HG02981 (cell line): ENCODE results near the gene CHEK1.

Source experiments
- ATAC-seq: cut with Tn5 transposase; IDR thresholded peaks from one replicate; pipeline ENCODE4 v1.9.1; 2021; ENCODE audit warnings: mild to moderate bottlenecking, moderate library complexity; ENCODE audit not compliant: unreplicated experiment

The CHEK1 gene

DNA sequence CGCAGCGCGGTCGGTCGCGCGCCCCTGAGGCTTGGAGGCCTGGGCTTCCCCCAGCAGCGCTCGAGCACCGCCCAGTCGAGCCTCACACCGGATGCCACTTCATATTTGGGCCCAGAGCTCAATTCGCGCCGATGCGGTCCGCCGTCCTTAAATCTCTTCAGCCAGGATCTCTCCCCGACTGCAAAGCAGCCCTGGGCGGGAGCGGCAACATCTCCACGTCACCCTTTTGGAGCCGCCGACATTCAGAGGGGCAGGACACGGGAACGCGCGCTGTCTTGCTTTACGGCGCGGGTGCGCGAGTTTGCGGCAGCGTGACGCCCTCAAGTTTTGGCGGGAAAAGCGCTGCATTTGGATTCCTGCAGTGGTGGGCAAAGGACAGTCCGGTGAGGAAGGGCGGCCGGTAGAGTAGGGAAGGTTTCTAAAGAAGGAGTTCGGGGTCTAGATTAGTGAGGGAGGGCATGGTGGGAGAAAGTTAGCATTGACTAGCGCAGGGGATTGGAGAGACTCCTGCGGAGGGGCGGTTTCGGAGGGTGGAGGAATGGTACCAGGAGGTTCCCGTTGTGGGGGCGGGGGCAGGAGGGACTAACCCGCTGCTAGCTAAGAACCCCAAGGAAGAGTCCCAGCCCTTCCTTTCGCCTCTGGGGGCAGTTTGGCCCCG is 796 bp downstream of the CHEK1 start:
- ATAC-seq: peak; percentile 80

DNA sequence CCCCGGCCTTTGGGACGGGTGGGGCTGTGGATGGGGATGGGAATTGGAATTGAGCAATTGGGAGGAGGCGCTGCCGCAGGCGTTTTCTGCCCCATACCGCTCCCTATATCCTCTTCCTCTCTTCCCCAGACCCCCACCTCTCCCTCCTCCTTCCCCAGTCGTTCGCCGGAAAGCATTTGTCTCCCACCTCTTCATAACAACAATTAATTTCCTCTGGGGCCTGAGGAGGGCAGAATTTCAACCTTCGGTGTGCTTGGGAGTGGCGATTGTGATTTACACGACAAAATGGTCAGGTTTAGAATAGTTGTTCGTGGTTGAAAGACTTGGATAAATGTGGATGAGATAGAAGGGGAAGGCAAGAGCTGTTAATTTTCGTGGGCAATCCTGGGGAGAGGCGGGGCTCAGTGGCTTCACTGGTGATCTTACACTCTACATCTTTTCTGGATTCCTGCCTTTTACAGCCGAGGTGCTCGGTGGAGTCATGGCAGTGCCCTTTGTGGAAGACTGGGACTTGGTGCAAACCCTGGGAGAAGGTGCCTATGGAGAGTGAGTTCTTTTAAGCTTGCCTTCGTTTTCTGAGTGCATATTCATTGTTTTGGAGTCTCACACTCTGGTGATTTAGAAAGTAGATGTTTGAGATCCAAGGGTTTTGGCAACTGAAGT is 1.5 kb downstream of the CHEK1 start:
- peak; percentile 49 for ATAC-seq

DNA sequence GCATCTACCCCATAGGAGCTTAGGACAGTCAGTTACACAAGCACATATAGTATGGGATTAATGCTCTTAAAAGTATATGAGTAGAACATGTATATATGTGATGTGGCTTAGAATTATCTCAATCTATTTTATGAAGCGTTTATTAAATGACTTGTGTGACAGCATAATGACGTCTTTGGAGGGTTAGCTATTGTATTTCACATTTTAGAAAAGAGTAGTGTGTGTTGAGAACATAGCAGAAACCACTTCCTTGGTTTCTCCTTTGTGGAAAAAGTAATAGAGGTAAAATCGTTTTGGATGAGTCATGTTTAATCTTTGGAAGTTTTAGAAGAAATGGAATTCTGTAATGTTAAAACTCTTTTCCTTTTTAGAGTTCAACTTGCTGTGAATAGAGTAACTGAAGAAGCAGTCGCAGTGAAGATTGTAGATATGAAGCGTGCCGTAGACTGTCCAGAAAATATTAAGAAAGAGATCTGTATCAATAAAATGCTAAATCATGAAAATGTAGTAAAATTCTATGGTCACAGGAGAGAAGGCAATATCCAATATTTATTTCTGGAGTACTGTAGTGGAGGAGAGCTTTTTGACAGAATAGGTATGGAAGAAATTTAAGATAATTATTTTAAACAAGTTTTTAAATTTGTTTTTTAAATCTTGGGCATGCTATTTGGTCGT is 2.4 kb downstream of the CHEK1 start:
- ATAC-seq: no peak

DNA sequence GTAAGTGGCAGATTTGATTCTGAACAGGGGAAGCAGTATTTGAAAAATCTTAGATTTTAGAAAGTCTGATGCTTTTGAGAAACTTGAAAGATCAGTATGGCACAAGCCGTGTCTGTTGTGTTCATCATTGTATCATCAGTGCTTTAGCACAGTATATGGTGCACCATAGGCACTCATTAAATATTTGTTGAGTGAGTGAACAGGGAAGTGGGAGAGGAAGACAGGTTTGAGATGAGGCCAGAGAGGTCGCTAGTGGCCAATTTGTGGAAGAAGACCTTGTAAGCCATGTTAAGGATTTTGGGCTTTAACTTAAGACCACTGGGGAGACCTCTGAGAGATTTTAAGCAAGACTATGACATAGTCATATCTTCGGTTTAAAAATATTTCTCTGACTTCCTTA is 12.9 kb downstream of the CHEK1 start:
- ATAC-seq: no peak

DNA sequence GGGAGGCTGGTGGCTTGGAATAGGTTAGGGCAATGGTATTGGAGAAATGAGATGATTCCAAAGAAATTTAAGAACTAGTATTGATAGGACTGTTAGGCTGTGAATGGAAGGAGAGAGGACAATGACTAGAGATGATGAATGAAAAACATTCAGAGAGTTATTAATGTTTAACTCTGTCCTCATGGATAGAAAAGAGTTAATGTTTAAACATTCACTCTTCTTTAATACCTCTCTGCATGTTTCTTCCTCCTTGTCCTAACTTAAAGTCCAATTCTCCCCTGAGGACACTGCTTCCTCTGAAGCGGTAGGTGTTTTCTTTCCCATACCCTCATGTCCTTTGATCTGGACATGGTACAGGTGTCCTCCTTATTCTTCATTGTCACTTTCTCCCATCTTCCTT is 13.4 kb downstream of the CHEK1 start:
- no peak for ATAC-seq

DNA sequence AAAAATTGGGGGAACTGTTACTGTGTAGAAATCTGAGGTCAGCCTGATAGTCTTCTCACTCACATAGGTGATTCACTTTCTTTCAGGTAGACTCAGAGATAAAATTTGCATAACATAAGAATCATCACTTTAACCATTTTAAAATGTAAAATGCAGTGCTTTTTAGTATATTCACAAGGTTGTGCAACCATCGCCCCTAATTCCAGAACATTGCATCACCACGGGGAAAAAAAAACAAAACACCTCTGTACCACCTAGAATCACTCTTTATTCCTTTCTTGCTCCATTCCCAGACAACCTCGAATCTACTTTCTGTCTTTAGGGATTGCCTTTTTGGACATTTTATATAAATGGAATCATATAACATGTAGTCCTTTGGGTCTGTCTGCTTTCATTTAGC is 20.9 kb downstream of the CHEK1 start:
- ATAC-seq: no peak

DNA sequence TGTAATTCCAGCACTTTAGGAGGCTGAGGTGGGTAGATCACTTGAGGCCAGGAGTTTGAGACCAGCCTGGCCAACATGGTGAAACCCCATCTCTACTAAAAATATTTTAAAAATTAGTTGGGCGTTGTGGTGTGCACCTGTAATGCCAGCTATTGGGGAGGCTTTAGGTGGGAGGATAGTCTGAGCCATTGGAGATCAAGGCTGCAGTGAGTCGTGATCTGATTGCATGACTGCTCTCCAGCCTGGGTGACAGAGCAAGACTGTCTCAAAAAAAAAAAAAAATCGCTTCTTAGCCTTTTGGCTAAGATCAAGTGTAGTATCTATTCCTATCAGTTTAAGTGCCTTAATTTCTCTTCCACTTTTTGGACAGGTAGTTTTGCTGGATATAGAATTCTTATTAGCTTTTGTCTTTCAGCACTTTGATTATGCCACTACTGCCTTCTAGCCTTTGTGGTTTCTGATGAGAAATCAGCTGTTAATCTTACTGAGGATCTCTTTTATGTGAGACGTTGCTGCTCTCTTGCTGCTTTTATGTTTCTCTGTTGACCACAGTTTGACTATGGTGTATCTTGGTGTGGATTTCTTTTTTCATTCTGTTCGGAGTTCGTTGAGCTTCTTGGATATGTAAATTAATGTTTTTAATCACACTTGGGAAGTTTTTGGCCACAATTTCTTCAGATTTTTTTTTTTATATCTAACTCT is 24.7 kb downstream of the CHEK1 start:
- ATAC-seq: no peak

DNA sequence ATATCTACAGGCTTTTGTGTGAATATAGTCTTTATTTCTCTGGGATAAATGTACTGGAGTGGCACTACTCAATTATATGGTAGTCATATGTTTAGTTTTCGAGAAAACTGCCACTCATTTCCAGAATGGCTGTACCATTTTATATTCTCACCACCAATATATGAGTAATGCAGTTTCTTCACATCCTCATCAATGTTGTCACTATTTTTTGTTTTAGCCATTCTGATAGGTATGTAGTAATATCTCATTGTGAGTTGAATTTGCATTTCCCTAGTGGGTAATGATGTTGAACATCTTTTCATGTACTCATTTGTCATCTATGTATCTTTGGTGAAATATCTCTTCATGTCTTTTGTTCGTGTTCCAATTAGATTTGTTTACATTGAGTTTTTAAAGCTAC is 37.7 kb downstream of the CHEK1 start:
- ATAC-seq: no peak

DNA sequence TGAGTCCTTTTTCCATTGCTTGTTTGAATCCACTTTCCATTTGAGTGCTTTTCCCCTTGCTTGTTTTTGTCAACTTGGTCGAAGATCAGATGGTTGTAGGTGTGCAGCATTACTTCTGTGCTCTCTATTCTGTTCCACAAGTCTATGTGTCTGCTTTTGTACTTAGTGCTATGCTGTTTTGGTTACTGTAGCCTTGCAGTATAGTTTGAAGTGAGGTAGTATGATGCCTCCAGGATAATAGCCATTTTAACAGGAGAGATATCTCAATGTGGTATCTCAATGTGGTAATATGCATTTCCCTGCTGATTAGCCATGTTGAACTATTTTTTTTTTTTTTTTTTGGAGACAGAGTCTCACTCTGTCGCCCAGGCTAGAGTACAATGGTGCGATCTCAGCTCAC is 38.9 kb downstream of the CHEK1 start:
- ATAC-seq: no peak

DNA sequence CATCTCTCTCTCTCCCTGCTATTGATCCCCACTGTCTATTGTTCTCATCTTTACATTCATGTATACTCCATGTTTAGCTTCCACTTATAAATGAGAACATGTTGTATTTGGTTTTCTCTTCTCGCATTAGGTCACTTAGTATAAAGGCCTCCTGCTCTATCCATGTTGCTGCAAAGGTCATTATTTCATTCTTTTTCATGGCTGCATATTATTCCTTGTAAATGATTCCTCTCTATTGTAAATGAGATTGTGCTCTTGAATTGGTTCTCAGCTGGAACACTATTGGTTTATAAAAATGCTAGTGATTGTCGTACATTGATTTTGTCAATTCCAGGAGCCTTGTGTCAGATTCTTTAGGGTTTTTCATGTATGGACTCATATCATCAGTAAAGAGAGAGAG is 42.2 kb downstream of the CHEK1 start:
- ATAC-seq: no peak

DNA sequence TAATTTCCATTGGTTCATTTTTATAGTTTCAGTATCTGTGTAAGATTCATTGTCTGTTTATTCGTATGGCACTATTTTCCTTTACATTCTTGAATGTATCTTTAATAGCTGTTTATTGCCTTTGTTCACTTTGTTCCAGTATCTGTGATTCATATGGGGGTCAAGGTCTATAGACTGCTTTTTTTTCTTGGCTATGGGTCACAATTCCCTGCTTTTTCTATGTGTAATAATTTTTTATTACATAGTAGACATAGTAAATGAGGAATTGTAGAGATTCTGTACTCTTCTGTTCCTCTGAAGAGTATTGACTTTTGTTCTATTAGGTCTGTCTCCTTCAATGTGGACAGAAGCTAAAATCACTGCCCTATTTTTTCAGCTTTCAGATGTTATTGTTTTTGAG is 45.2 kb downstream of the CHEK1 start:
- no peak for ATAC-seq

DNA sequence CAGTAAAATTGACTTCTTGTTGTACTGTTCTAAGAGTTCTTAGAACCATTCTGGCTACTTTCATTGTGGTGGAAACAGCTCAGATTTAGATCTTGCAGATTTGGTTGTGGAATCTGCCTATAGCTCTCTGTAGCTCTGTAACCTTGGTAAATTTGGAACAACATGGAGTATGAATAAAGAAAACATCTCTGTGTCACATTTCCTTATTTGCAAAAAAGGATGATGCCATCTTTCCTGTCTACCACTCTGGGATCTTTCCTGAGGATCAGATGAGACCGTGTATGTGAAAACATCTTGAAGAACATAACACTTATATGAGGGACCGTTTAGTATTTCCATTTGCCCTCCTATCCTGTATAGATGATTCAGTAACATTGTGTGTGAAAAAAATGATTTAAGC is 46.6 kb downstream of the CHEK1 start:
- no peak for ATAC-seq

DNA sequence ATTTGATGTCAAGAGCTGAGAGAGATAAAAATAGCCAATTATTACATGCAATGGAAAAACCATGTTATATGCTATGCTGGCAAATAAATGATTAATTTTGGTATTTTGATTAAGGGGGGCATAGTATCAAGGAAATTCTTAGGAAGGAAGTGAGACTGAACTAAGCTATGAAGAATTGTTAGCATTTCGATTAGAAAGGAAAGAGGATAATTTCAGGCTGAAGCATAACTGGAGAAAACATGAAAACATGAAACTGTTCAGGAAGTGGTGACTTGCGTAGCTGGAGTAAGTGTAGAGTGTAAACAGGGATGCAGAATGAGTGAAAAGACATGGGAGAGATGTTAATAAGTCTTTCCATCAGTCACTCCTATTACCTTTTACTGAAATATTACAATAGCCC is 49.2 kb downstream of the CHEK1 start:
- ATAC-seq: no peak

DNA sequence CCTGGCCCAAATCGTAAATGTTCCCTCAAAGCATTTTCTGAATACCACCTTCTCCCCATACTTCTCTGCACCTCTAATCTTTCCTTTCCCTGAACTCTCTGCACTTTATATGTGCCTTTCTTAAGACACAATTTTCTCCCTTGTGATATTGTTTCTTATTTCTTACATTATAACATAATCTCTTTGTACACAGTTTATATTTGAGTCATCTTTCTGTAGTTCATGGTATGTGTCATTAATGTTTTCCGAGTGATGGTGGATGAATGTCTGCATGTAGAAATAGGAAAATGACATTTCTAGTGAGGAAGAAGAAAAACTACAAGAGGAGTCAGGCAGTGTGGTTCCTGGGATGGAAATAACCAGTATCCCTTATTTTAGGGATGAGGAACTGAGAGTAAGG is 50.2 kb downstream of the CHEK1 start:
- no peak for ATAC-seq

DNA sequence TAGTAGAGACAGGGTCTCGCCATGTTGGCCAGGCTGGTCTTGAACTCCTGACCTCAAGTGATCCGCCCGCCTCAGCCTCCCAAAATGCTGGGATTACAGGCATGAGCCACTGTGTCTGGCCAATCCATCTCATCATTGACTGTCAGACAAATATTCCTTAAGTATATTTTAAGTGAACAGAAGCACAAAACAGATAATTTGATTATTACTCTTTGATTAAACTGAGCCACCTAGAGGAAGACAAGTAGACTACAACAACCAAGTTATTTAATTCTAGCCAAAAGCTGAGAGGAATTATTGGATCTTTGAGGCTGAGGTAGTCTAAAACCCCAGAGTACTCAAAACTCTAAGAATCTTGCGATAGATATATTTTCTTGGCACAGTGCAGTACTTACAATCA is 54.4 kb downstream of the CHEK1 start:
- ATAC-seq: no peak

DNA sequence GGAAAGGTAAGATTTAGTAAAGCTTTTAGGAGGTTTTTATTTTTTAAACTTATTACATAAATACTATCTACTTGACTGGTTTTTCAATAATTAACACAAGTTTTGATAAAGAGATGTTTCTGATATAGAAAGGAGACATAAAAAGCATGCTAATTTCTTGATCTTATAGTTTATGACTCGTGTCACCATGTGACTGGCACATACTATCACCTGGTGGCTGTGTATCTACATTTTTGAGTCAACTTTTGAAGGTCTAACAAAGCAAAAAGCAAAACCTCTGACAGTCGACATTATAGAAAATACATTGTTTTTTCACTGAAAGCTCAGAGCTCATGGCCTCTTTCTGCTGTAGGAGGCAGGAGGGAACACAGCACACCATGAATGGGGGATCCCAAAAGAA is 54.9 kb downstream of the CHEK1 start:
- no peak for ATAC-seq

DNA sequence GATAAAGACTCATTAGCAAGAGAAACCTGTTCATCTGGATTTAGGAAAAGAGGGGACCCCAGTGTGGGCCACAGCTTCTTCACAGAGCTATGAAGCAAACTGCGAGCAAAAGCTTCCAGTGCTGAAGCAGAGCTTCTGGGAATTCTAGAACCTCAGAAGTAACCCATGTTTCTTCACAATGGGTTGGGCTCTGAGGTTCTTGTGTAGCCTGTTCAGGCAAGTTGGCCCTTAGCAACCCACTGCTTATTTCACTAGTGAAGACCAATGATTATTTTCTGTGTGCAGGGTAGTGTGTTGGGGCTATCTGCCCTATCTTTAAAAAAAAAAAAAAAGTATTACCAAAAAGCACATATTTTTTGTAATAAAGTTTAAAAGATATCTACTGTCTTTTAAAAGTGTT is 55.8 kb downstream of the CHEK1 start, which contains the start of gene ACRV1:
Gene ACRV1 (minus strand): TSS at position 101 of the 400 bp plus-strand sequence. CDS start 67 bp downstream, at position 34.
- ATAC-seq: no peak

DNA sequence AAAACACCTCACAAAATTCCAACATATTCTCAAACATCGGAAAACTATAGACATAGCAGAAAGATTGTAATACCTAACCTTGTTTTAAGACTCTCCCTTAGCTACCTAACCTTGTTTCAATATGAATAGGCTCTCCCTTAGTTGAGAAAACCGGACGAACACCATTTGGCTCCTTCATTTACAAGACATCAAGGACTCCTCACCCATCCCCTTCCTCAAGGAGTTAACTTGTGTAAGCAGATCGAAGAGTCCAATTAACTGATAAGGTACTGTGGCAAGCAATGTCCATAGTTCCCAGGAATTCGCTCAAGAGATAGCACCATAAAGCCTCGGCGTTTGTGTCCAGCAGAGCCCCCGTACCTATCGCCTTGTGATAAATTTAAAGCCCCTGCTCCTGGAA is 60.3 kb downstream of the CHEK1 start:
- no peak for ATAC-seq

DNA sequence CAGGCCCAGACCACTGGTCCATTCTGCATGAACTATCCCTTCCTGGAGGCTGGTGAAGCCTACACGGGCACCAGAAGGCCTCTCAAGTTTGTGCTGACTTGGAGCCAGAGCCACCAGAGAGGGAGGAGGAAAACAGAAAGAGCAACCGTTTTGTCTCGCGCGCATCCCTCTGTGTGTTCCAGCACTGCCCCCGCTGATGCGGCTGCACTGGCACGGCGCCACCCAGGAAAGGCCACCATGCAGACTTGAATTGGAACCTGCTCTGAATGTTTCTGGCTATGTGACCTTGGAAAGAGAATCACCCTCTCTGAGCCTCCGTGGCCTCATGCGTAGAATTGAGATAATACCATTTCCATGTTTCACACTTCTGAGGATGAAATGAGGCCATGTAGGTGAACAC is 63.1 kb downstream of the CHEK1 start:
- ATAC-seq: no peak

DNA sequence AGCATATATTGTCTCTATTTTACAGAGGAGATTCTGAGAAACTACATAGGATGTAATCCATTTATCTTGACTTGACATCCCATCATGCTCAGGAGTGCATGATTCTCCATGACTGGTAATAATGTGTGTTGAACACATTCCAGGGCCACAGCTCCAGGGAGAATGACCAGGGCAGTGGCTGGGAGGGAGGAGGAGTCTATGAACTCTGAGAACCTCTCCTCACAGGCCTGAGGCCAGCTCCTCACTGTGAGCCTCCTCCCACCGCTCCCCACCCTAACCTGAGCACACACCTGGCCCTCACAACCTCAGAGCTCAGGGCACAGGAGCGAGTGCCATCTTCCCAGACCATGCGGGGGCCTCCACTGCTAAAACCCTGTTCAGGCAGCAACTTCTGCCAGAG is 63.7 kb downstream of the CHEK1 start:
- no peak for ATAC-seq

DNA sequence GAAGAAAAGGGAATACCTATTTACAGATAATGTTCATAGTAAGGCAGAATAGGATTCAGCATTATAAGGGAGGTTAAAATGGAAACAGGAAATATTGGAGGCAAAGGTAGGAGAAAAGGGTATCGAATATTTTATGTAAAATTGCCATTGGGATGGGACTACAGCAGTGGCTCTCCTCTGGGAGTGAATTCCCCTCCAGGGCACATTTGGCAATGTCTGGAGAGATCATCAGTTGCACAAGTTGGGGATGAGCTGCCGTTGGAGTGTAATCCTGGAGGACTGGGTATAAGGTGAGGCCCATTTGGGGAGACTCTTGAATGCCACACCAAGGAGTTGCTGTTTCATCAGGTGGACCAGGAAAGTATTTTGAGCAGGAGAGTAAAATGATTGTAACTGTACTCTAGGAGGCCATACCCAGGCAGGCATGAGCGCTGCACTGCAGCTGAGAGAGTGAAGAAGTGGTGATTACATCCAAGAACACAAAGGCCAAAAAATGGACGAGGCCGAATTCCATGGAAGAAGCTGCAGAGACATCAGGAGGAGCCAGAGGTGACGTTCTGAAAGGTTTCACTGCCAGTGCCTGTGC is 64.4 kb downstream of the CHEK1 start:
- no peak for ATAC-seq
